ENCODE results near the gene GATA6.

- no peak for TF ChIP-seq CEBPB (IDR thresholded peaks at IDR 0.05)
- no peak for TF ChIP-seq NFIC (IDR thresholded peaks at IDR 0.05)
These were observed 7.3 kb downstream of the GATA6 start for GRCh38 chr18:22176420-22177326.
